GM20000 (cell line): ENCODE results near the gene CCDC63.
A peak's percentile ranks its signal among the peaks of the same experiment; 100 is the strongest.

ENCODE experiments used
- DNase-seq: peaks from one replicate; pipeline ENCODE4 v3.0.0; 2012; ENCODE audit warnings: low spot score
- CTCF ChIP-seq: IDR thresholded peaks from 2 replicates; pipeline ENCODE4 v1.5.1; 2012; ENCODE audit warnings: mild to moderate bottlenecking, control low read depth; ENCODE audit errors: extremely low read depth, missing control alignments

The CCDC63 gene

GRCh38 chr12:110821917-110822316 lies 24.9 kb upstream of the CCDC63 start:
- no peak for TF ChIP-seq CTCF
- DNase-seq, result no peak

GRCh38 chr12:110822821-110823415 lies 23.9 kb upstream of the CCDC63 start:
- no peak for DNase-seq
- no peak for TF ChIP-seq CTCF

GRCh38 chr12:110824342-110824741 lies 22.4 kb upstream of the CCDC63 start:
- TF ChIP-seq CTCF, result no peak

GRCh38 chr12:110825530-110825929 lies 21.3 kb upstream of the CCDC63 start:
- no peak for TF ChIP-seq CTCF
- DNase-seq, result no peak

More at GRCh38 chr12:110824342-110824741, 22.4 kb upstream of the CCDC63 start:
- no peak for DNase-seq

- peak; percentile 75 for TF ChIP-seq CTCF
- peak; percentile 82 for DNase-seq
Measured at GRCh38 chr12:110826592-110827200, 20.1 kb upstream of the CCDC63 start.

GRCh38 chr12:110829308-110829707 lies 17.5 kb upstream of the CCDC63 start:
- TF ChIP-seq CTCF, result no peak
- DNase-seq, result no peak

- DNase-seq, result no peak
- TF ChIP-seq CTCF, result no peak
Measured at GRCh38 chr12:110836291-110836690, 10.5 kb upstream of the CCDC63 start.
